Cerebellar cortex (tissue), 1 donor: ENCODE results near the gene ZNF296.

ENCODE experiments used
- DNase-seq: peaks from one replicate; pipeline ENCODE4 v3.0.0-alpha.2; 2015; ENCODE audit warnings: low spot score

ZNF296 gene

GRCh38 chr19:45059258-45059965 is 16.9 kb downstream of the ZNF296 start:
- peak; percentile 64 for DNase-seq

GRCh38 chr19:45058622-45059159 is 17.6 kb downstream of the ZNF296 start:
- DNase-seq = no peak

- no peak for DNase-seq
Measured at GRCh38 chr19:45057444-45057843, 18.8 kb downstream of the ZNF296 start.

- no peak for DNase-seq
Measured at GRCh38 chr19:45056831-45057230, 19.4 kb downstream of the ZNF296 start.

- DNase-seq = no peak
Measured at GRCh38 chr19:45051929-45052579, 24.2 kb downstream of the ZNF296 start.

GRCh38 chr19:45050036-45050435 is 26.2 kb downstream of the ZNF296 start:
- DNase-seq = no peak

- DNase-seq = no peak
Measured at GRCh38 chr19:45049073-45049736, 27.1 kb downstream of the ZNF296 start.

GRCh38 chr19:45047188-45047797 is 29.0 kb downstream of the ZNF296 start:
- no peak for DNase-seq

- DNase-seq = no peak
Measured at GRCh38 chr19:45046355-45046754, 29.9 kb downstream of the ZNF296 start.

GRCh38 chr19:45045671-45046353 is 30.5 kb downstream of the ZNF296 start:
- no peak for DNase-seq

- DNase-seq = no peak
Measured at GRCh38 chr19:45041125-45041524, 35.2 kb downstream of the ZNF296 start.

GRCh38 chr19:45040059-45040771 is 36.1 kb downstream of the ZNF296 start:
- DNase-seq = no peak

- peak; percentile 89 for DNase-seq
Measured at GRCh38 chr19:45038931-45039893, 37.1 kb downstream of the ZNF296 start, which contains the start of gene CLASRP. Gene CLASRP, plus strand, starts transcription at chr19:45039045. Its CDS starts 1,168 bp downstream, at chr19:45040213.

GRCh38 chr19:45037393-45038169 is 38.7 kb downstream of the ZNF296 start:
- DNase-seq = no peak

- no peak for DNase-seq
Measured at GRCh38 chr19:45035755-45036154, 40.5 kb downstream of the ZNF296 start.

GRCh38 chr19:45032421-45032820 is 43.9 kb downstream of the ZNF296 start:
- no peak for DNase-seq

- DNase-seq = no peak
Measured at GRCh38 chr19:45030825-45031224, 45.5 kb downstream of the ZNF296 start.

- no peak for DNase-seq
Measured at GRCh38 chr19:45027371-45027770, 48.9 kb downstream of the ZNF296 start.

GRCh38 chr19:45025264-45025663 is 51.0 kb downstream of the ZNF296 start:
- DNase-seq = no peak
